SK-N-MC (cell line): ENCODE data around the gene KRTAP10-10.

Experiments
- EZH2 ChIP-seq: fragments of 200-600 bp; sonication (generic); IDR thresholded peaks from one replicate; pipeline ENCODE4 v1.6.1; 2017; ENCODE audit warnings: antibody characterized with exemption
- FOXP2 ChIP-seq: optimal IDR thresholded peaks from 2 replicates; pipeline ENCODE3; 2011; ENCODE audit warnings: mild to moderate bottlenecking, moderate library complexity; ENCODE audit not compliant: insufficient read depth; ENCODE audit errors: extremely low read length, control extremely low read depth
- POLR2AphosphoS5 ChIP-seq: IDR thresholded peaks from 2 replicates; pipeline ENCODE4 v1.6.1; 2012; ENCODE audit warnings: mild to moderate bottlenecking, low read depth, low read length, borderline replicate concordance

GRCh38 chr21:44590311-44590721 is 46.8 kb upstream of the KRTAP10-10 start:
- TF ChIP-seq FOXP2: no peak
- no peak for TF ChIP-seq EZH2
- no peak for TF ChIP-seq POLR2AphosphoS5
